SU-DHL-6 (cell line): ENCODE measurements around the gene SPINK4.

Experiments
- CTCF ChIP-seq: fragments of 200-600 bp; sonication (generic); IDR thresholded peaks from one replicate; pipeline ENCODE4 v1.5.1; 2017; ENCODE audit warnings: antibody characterized with exemption, mild to moderate bottlenecking, low read length, moderate library complexity; ENCODE audit not compliant: insufficient read depth, poor library complexity, severe bottlenecking
- EZH2phosphoT487 ChIP-seq: fragments of 200-600 bp; sonication (generic), shearing (Covaris generic); conservative IDR thresholded peaks from 2 replicates; pipeline ENCODE4 v1.6.1; 2018; ENCODE audit warnings: mild to moderate bottlenecking, antibody characterized with exemption, low read length, moderate library complexity, mixed read lengths

GRCh38 chr9:33242609-33243134, 2.7 kb downstream of the SPINK4 start:
- TF ChIP-seq CTCF (no peak), EZH2phosphoT487 (no peak)
